ENCODE results near the gene RFX8. TPM values are rescaled to one million over a fixed set of nuclear protein-coding genes. Genes with fewer than 3 reads are reported as not detected.

The RFX8 gene
- total RNA-seq, 4 donors from 2014 or later, result 0.27 TPM; not detected in 3

- DNase-seq, result no peak
- in situ Hi-C loops (cut with MboI; ENCODE audit: low sequenced_read_pairs in 4 of 4), result no loop called here
- Histone ChIP-seq H3K27me3 (peaks cover 21 to 28% (median 24%) of the 10 kb centered on the region in 3 donors), H3K36me3 (no peaks in the 10 kb centered on the region), H3K27ac (no peak overlapping the region), H3K4me3 (no peak overlapping the region), H3K4me1 (peaks cover 0 to 6% of the 10 kb centered on the region in 2 donors), H3K9me3 (no peaks in the 10 kb centered on the region)
- no peak for ATAC-seq
- intact Hi-C loops (cut with DNase I; ENCODE audit: low total_unique reads), result no loop called here
- TF ChIP-seq CTCF (IDR thresholded peaks at IDR 0.05 in 4 of 5, conservative IDR thresholded peaks at IDR 0.05 in 1 of 5), result no peak
- no peak for TF ChIP-seq POLR2A (IDR thresholded peaks at IDR 0.05)
Observed at GRCh38 chr2:101382442-101382841, 92.5 kb downstream of the RFX8 start.

- peak; percentile 10 to 55 for DNase-seq
- intact Hi-C loops (cut with DNase I; ENCODE audit: low total_unique reads), result no loop called here
Observed at GRCh38 chr2:101380376-101380775, 94.5 kb downstream of the RFX8 start.

GRCh38 chr2:101379091-101379490, 95.8 kb downstream of the RFX8 start:
- ATAC-seq, result no peak
- in situ Hi-C loops (cut with MboI; ENCODE audit: low sequenced_read_pairs in 4 of 4), result no loop called here
- peaks cover 2 to 5% (median 2%) of the 10 kb centered on the region in 3 donors for H3K27me3 ChIP-seq

More at GRCh38 chr2:101380376-101380775, 94.5 kb downstream of the RFX8 start:
- H3K36me3 ChIP-seq, result no peaks in the 10 kb centered on the region
- no peaks in the 10 kb centered on the region for H3K9me3 ChIP-seq
- no peak overlapping the region for H3K27ac ChIP-seq
- peak; percentile 52 to 64 for ATAC-seq
- H3K4me3 ChIP-seq, result no peak overlapping the region
- in situ Hi-C loops (cut with MboI; ENCODE audit: low sequenced_read_pairs in 4 of 4), result no loop called here
- TF ChIP-seq CTCF (IDR thresholded peaks at IDR 0.05 in 4 of 5, conservative IDR thresholded peaks at IDR 0.05 in 1 of 5) (no peak), POLR2A (IDR thresholded peaks at IDR 0.05) (no peak)
- peaks cover 9 to 17% (median 15%) of the 10 kb centered on the region in 3 donors for H3K27me3 ChIP-seq
- no peaks in the 10 kb centered on the region for H3K4me1 ChIP-seq

GRCh38 chr2:101375653-101376052, 99.3 kb downstream of the RFX8 start:
- no peak for DNase-seq
- no peaks in the 10 kb centered on the region for H3K36me3 ChIP-seq
- H3K4me3 ChIP-seq, result no peak overlapping the region
- intact Hi-C loops (cut with DNase I; ENCODE audit: low total_unique reads) (no loop called here), in situ Hi-C loops (cut with MboI; ENCODE audit: low sequenced_read_pairs in 4 of 4) (no loop called here)
- H3K4me1 ChIP-seq, result no peaks in the 10 kb centered on the region
- no peaks in the 10 kb centered on the region for H3K9me3 ChIP-seq
- TF ChIP-seq CTCF (IDR thresholded peaks at IDR 0.05 in 4 of 5, conservative IDR thresholded peaks at IDR 0.05 in 1 of 5), result no peak
- no peak for TF ChIP-seq POLR2A (IDR thresholded peaks at IDR 0.05)
- H3K27ac ChIP-seq, result no peak overlapping the region
- no peaks in the 10 kb centered on the region for H3K27me3 ChIP-seq
- ATAC-seq, result no peak

More at GRCh38 chr2:101379091-101379490, 95.8 kb downstream of the RFX8 start:
- no peaks in the 10 kb centered on the region for H3K4me1 ChIP-seq
- intact Hi-C loops (cut with DNase I; ENCODE audit: low total_unique reads), result no loop called here
- no peak overlapping the region for H3K27ac ChIP-seq
- no peaks in the 10 kb centered on the region for H3K9me3 ChIP-seq
- DNase-seq, result no peak
- H3K4me3 ChIP-seq, result no peak overlapping the region
- no peaks in the 10 kb centered on the region for H3K36me3 ChIP-seq
- no peak for TF ChIP-seq CTCF (IDR thresholded peaks at IDR 0.05 in 4 of 5, conservative IDR thresholded peaks at IDR 0.05 in 1 of 5)
- TF ChIP-seq POLR2A (IDR thresholded peaks at IDR 0.05), result no peak

Data from gastrocnemius medialis (tissue), 4 donors.